HG03342 (cell line): ENCODE data around the gene KLHDC2.
"Not testable (repeated sequence)": the region's sequence is repeated elsewhere in the genome, so short reads cannot be mapped to it uniquely, and the experiment has no call there.

Source experiments
- ATAC-seq: cut with Tn5 transposase; IDR thresholded peaks from one replicate; pipeline ENCODE4 v1.9.1; 2021; ENCODE audit warnings: mild to moderate bottlenecking, moderate library complexity; ENCODE audit not compliant: unreplicated experiment

Gene KLHDC2

DNA sequence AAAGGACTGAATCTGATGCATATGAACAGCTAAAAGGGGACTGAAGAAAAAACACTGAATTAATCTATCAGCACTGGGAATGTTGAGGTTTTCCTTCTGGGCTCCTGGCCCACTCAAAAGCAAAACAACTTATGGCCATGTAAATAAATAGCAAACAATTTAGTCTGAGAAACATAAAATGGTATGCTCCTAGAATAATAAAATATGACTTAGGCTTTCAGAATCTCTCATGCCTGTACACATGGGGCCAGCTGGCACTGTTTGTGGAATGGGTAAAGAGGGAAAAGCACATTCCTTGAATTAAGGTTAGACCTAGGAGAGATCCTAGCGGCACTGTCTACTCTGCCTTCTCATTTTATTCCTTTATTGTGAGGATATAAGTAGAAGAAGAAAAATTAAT lies 6.2 kb downstream of the KLHDC2 start:
- ATAC-seq = no peak

GRCh38 chr14:49778421-49778820 lies 10.5 kb downstream of the KLHDC2 start:
- ATAC-seq = no peak

- ATAC-seq = not testable (repeated sequence)
These were observed 13.1 kb downstream of the KLHDC2 start for GRCh38 chr14:49781040-49781439.

GRCh38 chr14:49783394-49784014 lies 15.6 kb downstream of the KLHDC2 start:
- no peak for ATAC-seq

- ATAC-seq = no peak
These were observed 18.4 kb downstream of the KLHDC2 start for GRCh38 chr14:49786315-49786714.

GRCh38 chr14:49792618-49793017 lies 24.7 kb downstream of the KLHDC2 start:
- ATAC-seq = no peak

- ATAC-seq = no peak
These were observed 28.1 kb downstream of the KLHDC2 start for GRCh38 chr14:49796025-49796424.

- ATAC-seq = no peak
These were observed 40.8 kb downstream of the KLHDC2 start for GRCh38 chr14:49808780-49809179.

- not testable (repeated sequence) for ATAC-seq
These were observed 48.2 kb downstream of the KLHDC2 start for GRCh38 chr14:49816118-49816517.

- no peak for ATAC-seq
These were observed 48.9 kb downstream of the KLHDC2 start for GRCh38 chr14:49816844-49817243.

- ATAC-seq = no peak
These were observed 52.2 kb downstream of the KLHDC2 start for GRCh38 chr14:49820176-49820575.

- no peak for ATAC-seq
These were observed 60.7 kb downstream of the KLHDC2 start for GRCh38 chr14:49828640-49829039.
